Activated T-helper 1 cell treated with Interleukin-2 at 50 U/mL for 16 hours (primary cell): ENCODE measurements around the gene PLD6.

ENCODE experiments used
- DNase-seq: peaks from one replicate; pipeline ENCODE4 v3.0.0-alpha.2; 2020; ENCODE audit warnings: low read depth

Gene PLD6

DNA sequence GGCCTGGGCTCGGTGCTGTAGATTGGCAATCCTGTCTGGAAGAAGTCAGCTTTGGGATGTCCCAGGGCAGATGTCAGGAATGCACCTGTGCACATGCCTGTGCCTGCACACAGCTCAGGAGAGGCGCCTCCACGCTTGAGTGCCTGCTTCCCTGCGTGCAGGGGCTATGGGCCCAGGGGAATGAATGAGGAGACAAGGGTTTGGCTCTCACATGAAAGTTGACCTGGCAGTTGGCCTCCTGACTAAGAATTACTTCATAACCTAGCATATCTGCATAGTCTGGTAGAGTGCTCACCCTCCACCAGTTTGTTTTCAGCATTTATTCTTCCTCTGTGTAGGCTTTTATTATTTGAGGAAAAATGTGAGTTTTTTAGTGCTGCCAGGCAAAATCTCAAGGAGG, 50.0 kb downstream of the PLD6 start:
- DNase-seq, result no peak

DNA sequence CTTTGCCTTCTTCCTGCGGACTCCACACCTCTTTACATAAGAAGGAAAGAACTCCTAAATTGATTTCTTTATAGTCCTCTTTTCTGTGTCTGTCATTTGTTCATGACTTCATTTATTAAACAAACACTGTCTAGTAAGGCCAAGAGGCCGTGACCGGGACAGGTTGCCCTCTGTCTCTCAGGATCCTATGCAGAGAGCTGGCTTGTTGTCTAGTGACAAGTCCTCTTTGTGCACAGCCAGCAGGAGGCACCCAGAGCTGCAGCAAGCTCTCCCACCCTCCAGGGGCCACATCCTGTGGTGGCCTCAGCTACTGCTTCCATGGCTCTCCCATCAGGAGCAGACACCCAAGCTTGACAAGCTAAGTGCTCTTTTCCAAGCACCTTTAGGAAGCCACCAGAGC, 50.6 kb downstream of the PLD6 start:
- no peak for DNase-seq

DNA sequence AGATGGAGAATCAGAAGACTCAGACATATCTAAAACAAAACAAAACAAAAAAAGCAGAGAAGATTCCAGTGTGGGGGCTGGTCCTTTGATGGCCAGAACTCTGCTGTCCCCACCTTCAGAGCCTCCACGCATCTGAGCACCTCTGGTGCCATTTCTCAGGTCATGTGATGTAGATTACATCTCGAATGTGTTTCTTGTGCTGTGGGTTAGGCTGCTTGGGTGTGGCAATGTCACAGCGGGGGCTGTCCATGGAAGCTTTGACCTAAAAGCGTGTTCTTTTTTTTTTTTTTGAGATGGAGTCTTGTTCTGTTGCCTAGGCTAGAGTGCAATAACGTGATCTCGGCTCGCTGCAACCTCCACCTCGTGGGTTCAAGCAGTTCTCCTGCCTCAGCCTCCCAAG, 51.2 kb downstream of the PLD6 start:
- no peak for DNase-seq

DNA sequence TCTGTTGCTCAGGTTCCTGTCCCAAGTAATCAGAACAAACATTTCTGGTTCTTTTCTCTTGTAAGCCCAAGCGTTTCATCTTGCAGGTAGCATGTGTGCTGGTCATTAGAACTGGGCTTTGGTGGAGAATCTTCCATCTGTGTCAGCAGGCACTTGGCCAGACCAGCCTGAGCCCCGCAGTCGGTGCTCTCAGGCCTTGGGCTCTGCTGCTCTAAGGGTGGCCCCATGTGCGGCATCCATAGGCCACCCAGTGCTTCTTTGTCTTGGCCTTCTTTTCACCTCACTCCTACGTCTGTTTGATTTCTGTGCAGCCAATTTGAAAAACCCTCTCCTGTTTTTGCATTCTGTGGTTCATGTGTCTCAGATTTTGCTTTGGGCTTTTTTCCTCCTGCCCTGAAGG, 51.6 kb downstream of the PLD6 start:
- DNase-seq, result no peak

DNA sequence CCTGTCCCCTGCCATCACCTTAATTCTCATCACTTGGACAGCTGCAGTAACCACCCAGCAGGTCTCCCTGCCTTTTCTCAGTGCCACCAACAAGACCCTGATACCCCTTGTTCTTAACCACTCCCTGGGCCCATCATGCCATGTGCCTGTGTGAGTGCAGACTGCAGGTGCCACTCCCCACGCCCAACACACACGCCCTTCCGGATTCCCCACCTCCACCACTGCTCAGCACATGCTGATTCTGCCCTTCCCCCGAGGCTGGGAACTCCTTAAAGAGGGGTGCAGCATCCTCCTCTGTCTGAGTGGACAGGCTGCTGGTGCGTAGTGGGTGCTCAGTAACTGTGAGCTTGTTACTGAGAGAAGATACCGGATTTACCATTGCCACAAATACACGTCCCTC, 52.4 kb downstream of the PLD6 start:
- no peak for DNase-seq

DNA sequence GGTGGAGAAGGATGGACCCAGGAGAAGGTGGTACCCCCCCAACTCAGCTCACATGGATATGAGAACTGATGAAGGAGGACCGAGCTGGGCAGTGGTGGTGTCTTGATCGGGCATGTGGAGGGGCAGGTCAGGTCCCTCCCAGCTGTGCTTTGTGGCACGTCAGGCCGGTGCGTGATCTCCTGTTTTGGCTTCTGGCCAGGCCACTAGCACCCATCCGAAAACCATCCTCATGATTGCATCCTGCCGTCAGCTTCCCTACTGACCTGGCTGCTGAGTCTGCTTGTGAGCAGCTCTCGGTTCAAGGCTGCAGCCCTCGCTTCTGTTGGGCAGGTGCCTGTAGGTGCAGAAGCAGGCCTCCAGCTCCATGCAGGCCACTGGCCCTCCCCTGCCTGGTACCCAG, 53.1 kb downstream of the PLD6 start:
- no peak for DNase-seq

DNA sequence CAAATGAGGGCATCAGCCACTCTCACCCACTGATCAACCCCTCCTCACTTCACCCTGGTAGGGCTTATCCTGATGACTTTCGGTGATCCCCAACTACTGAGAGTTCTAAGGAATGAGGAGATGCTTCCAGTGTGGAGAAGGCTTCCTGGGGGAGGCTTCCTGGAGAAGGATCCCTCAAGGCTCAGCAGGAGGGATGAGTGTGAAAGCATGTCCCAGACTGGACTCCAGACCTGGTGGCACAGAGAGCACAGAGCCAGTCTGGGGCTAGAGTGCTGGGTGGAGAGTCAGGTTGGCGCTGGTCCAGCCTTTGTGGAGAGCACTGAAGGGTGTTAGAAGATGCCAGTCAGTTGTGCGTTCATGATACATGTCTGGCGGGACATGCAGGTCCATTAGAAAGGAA, 53.7 kb downstream of the PLD6 start:
- DNase-seq, result no peak

DNA sequence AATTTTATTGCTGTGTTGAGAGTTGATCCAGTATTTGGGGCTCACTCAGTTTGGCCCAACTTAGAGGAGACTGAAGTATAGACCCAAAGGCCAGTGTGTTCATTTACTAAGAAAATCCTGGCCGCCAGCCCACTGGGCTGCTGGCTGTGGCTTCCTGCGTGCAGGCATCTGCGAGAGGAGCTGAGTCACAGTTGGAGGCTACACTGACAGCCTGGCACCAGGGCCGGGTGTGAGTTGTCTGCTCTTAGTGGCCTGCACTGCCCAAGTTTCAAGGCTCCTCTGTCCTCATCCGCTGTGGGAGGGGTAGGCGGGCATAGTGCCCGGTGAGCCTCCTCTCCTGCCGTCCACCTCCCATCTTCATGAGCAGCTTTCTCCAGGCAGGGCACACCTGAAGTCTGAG, 54.2 kb downstream of the PLD6 start:
- DNase-seq, result no peak

DNA sequence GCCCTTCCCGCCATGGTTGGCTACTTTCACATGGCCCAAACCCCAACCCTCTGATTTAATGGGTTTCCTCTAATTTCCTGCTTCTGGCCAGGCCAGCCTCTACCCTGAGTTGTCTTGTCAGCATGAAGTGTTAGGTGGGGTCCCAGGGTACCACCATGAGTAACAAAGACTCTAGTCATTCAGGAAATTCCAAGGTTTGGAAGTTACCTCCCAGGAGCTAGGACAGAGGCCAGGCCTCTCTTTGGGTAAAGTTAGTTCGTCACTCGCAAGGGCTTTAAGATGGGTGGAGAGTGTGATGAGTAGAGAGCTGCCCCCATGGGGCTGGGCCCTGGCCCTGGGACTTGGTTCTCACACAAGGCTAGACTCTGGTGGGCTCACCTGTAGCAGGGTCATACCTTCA, 54.6 kb downstream of the PLD6 start:
- no peak for DNase-seq

DNA sequence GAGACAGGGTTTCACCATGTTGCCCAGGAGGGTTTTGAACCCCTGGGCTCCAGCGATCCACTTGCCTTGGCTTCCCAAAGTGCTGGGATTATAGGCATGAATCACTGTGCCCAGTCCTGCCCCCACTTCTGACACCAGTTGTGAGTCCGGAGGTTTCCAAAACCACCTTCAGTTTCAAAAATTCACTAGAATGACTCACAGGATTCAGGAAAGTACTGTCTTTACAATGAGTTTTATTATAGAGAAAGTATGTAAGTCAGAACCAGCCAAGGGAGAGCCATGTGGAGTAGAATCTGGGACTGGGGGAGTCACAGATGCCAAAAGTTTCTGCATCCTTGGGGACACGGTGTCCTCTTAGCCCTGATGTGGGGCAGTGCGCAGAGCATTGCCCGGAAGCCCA, 55.1 kb downstream of the PLD6 start:
- DNase-seq, result no peak
